HL-60/S4 (cell line): Measurements from ENCODE around the gene TMEM184A.

Experiments
- in situ Hi-C: fragments of 300-500 bp; cut with MboI; formaldehyde crosslinking; loops from 2 replicates; pipeline ENCODE4 v1.14.3; 2022; ENCODE audit warnings: low sequenced_read_pairs

TMEM184A gene

GRCh38 chr7:1553512-1554210 lies 2.3 kb downstream of the TMEM184A start:
- in situ Hi-C loops = no loop called here

GRCh38 chr7:1552200-1552599 lies 3.8 kb downstream of the TMEM184A start:
- in situ Hi-C loops = no loop called here

GRCh38 chr7:1550846-1551155 lies 5.2 kb downstream of the TMEM184A start:
- in situ Hi-C loops = no loop called here

- in situ Hi-C loops = no loop called here
Measured at GRCh38 chr7:1550005-1550845, 5.8 kb downstream of the TMEM184A start.

GRCh38 chr7:1549357-1550004 lies 6.5 kb downstream of the TMEM184A start:
- in situ Hi-C loops = no loop called here

GRCh38 chr7:1548944-1549343 lies 7.1 kb downstream of the TMEM184A start:
- in situ Hi-C loops = no loop called here

GRCh38 chr7:1548438-1548831 lies 7.6 kb downstream of the TMEM184A start:
- in situ Hi-C loops = no loop called here

- in situ Hi-C loops = no loop called here
Measured at GRCh38 chr7:1547777-1548437, 8.1 kb downstream of the TMEM184A start.

- in situ Hi-C loops = no loop called here
Measured at GRCh38 chr7:1546909-1547776, 8.9 kb downstream of the TMEM184A start.

GRCh38 chr7:1546274-1546908 lies 9.6 kb downstream of the TMEM184A start:
- in situ Hi-C loops = no loop called here

GRCh38 chr7:1545417-1546246 lies 10.4 kb downstream of the TMEM184A start:
- in situ Hi-C loops = no loop called here

GRCh38 chr7:1544896-1545416 lies 11.0 kb downstream of the TMEM184A start:
- in situ Hi-C loops = no loop called here

GRCh38 chr7:1544178-1544895 lies 11.7 kb downstream of the TMEM184A start:
- in situ Hi-C loops = no loop called here

GRCh38 chr7:1543826-1544177 lies 12.2 kb downstream of the TMEM184A start:
- in situ Hi-C loops = no loop called here

GRCh38 chr7:1542841-1543747 lies 12.9 kb downstream of the TMEM184A start:
- in situ Hi-C loops = no loop called here

- in situ Hi-C loops = no loop called here
Measured at GRCh38 chr7:1542329-1542728, 13.7 kb downstream of the TMEM184A start.

- in situ Hi-C loops = no loop called here
Measured at GRCh38 chr7:1541431-1542162, 14.4 kb downstream of the TMEM184A start.
